ENCODE results near the gene ZNF669. TPM values are rescaled to one million over a fixed set of nuclear protein-coding genes. Genes with fewer than 3 reads are reported as not detected.

Gene ZNF669
- total and polyA plus RNA-seq, 8 donors = 6.9 to 12.3 (median 10.4) TPM

DNA sequence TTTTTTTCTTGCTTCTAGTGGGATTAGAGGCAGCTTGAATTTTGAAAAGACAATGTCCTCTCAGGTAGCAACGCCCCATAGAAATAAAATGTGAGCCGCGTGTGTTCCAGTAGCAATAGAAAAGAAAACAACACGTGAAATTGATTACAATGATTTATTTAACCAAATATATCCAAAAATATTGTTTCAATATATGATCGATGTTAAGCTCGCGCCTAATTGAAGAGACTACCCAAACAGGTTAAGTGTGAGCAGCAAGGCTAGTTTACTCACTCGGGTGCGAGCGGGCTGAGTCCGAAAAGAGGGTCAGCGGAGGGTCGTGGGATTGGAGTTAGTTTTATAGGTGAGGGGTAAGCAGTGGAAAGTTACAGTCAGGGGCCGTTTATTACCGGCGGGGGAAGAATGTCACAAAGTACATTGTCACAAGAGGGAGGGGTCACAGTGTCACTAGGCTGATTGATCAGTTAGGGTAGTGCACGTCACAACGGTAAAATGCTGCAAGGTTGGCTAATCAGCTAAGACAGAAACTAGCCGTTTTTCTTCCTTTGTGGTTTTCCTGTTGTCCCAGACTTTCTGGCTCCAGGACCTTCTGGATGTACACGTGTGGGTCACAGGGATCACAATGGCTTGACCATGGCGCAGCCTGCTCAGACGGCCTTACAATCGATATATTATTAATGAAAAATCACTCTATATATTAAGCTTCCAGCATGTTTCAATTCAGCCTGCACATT is 24.8 kb downstream of the ZNF669 start:
- no peaks in the 10 kb centered on the region for H3K27me3 ChIP-seq
- ATAC-seq = no peak
- H3K4me1 ChIP-seq = peaks cover 4 to 28% of the 10 kb centered on the region in 2 donors
- TF ChIP-seq, protein P1, sequence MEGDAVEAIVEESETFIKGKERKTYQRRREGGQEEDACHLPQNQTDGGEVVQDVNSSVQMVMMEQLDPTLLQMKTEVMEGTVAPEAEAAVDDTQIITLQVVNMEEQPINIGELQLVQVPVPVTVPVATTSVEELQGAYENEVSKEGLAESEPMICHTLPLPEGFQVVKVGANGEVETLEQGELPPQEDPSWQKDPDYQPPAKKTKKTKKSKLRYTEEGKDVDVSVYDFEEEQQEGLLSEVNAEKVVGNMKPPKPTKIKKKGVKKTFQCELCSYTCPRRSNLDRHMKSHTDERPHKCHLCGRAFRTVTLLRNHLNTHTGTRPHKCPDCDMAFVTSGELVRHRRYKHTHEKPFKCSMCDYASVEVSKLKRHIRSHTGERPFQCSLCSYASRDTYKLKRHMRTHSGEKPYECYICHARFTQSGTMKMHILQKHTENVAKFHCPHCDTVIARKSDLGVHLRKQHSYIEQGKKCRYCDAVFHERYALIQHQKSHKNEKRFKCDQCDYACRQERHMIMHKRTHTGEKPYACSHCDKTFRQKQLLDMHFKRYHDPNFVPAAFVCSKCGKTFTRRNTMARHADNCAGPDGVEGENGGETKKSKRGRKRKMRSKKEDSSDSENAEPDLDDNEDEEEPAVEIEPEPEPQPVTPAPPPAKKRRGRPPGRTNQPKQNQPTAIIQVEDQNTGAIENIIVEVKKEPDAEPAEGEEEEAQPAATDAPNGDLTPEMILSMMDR (IDR thresholded peaks at IDR 0.05) = no peak
- intact Hi-C loops (cut with DNase I) = no loop called here
- H3K9me3 ChIP-seq = no peaks in the 10 kb centered on the region
- H3K27ac ChIP-seq = peak overlapping the region; percentile 74 to 79
- peak overlapping the region; percentile 61 to 70 for H3K4me3 ChIP-seq
- H3K36me3 ChIP-seq = peaks cover 0 to 3% of the 10 kb centered on the region in 2 donors
- no peak for DNase-seq

DNA sequence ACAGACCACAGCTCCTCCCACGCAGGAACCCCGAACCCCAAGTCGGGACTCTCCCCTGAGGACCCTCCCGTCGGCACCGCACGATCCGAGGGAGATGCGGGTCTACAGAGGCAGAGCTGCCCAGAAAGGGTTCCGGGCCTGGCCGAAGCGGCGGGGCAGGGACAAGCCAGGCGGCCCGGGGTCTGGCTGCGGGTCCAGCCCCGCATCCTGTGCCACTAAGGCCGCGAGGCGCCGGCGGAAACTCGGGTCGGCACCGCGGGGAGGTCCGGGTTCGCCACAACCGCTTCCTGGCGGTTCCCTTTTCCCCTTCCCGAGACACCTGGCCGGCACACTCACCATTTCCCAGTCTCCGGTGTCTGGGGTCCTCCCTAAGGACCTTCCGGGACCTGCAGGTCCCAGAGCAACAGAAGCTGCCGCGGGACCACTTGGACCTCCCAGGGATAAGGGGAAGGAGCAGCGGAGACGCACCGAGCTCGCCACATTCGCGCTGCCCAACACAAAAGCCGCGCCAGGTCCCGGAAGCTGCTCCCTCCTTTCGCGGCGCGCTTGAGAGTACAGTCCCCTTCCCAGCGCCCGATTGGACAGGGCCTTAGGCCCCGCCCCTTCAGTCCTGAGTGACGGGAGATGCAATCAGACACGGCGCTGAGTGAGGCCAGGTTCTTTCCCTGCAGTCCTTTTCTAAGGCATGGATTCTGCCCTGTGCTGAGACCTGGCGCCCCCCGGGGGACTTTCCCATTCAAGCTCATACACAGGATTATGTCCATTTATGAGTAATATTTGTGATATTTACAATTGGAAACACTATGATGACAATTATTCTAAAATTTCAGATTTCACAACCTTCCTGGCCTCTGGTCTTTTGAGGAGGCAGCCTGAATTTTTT is 25.7 kb downstream of the ZNF669 start, which contains the start of gene ZNF670:
Gene ZNF670, minus strand, starts transcription at position 554 of the 883 bp plus-strand sequence. Its CDS starts 215 bp downstream, at position 339.
- Histone ChIP-seq H3K4me1 (peaks cover 4 to 28% of the 10 kb centered on the region in 2 donors), H3K4me3 (peak within 1 kb of the TSS; percentile 61 to 70), H3K9me3 (no peaks in the 10 kb centered on the region), H3K27ac (peak within 1 kb of the TSS; percentile 74 to 79), H3K27me3 (no peaks in the 10 kb centered on the region), H3K36me3 (peaks cover 0 to 3% of the 10 kb centered on the region in 2 donors)
- TF ChIP-seq, protein P1 (IDR thresholded peaks at IDR 0.05) = no peak
- ATAC-seq (peak; percentile 100), DNase-seq (peak; percentile 87 to 97 (median 96))
- intact Hi-C loops (cut with DNase I) = no loop called here

DNA sequence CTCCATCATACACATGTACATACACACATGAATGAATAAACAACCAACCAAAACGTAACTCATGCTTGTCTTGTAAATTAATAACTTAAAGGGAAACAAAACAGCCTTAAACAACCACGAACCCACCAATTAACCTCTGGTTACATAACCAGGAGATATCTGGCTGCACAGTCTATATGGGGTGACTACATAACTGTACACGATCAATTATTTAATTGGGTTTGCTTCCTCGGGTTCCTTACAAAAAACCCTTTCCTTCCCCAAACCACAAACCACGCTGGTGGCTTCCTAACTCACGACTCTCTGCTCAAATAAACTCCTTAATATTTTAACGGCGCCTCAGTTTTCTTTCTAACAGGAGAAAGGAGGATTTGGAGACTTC is 26.3 kb downstream of the ZNF669 start:
- Histone ChIP-seq H3K36me3 (peaks cover 0 to 3% of the 10 kb centered on the region in 2 donors), H3K27ac (peak overlapping the region; percentile 74 to 79), H3K4me1 (peaks cover 4 to 28% of the 10 kb centered on the region in 2 donors), H3K9me3 (no peaks in the 10 kb centered on the region), H3K4me3 (peak overlapping the region; percentile 61 to 70), H3K27me3 (no peaks in the 10 kb centered on the region)
- DNase-seq (peak in 2 of 4 donors; percentile 3 to 13), ATAC-seq (peak; percentile 1)
- TF ChIP-seq, protein P1 (IDR thresholded peaks at IDR 0.05) = no peak
- intact Hi-C loops (cut with DNase I) = no loop called here

DNA sequence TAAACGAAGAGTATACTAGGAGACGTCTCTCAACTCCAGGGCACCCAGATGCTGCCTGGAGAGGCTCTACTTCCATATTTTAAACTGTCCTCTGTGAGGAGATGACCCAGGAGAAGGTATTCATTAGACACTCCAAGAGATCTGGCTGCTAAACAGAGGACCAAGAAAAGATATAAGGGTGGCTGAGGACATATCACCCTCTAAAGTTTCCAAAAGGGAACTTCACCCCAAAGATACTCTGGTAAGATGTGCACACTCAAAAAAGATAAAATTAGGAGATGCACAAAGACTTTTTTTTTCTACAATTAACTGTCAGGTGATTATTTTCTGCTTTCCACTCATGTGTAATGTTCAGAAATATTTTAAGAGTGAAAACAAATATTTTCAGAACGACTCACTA is 26.9 kb downstream of the ZNF669 start:
- no peak overlapping the region for H3K27ac ChIP-seq

More for the DNA sequence above, 26.9 kb downstream of the ZNF669 start:
- peaks cover 0 to 3% of the 10 kb centered on the region in 2 donors for H3K9me3 ChIP-seq
- no peak for DNase-seq
- TF ChIP-seq, protein P1 (IDR thresholded peaks at IDR 0.05) = no peak
- H3K4me3 ChIP-seq = no peak overlapping the region
- H3K36me3 ChIP-seq = peaks cover 0 to 3% of the 10 kb centered on the region in 2 donors
- no peaks in the 10 kb centered on the region for H3K27me3 ChIP-seq
- H3K4me1 ChIP-seq = peaks cover 4 to 28% of the 10 kb centered on the region in 2 donors
- intact Hi-C loops (cut with DNase I) = no loop called here
- no peak for ATAC-seq
